HEK293 (cell line): Measurements from ENCODE around the gene CDC37.
A peak's percentile ranks its signal among the peaks of the same experiment; 100 is the strongest.

Experiments used
- AEBP2 ChIP-seq: fragments of 450-650 bp; formaldehyde crosslinking; IDR thresholded peaks from 2 replicates; pipeline ENCODE4 v1.5.1; 2016; ENCODE audit warnings: missing biosample characterization, missing genetic modification characterization, borderline replicate concordance
- BCL11A ChIP-seq: fragments of 450-650 bp; formaldehyde crosslinking; IDR thresholded peaks from 2 replicates; pipeline ENCODE4 v1.5.1; 2016; ENCODE audit warnings: low read depth, missing biosample characterization, missing genetic modification characterization
- BCL11B ChIP-seq: fragments of 450-650 bp; formaldehyde crosslinking; IDR thresholded peaks from 2 replicates; pipeline ENCODE4 v1.5.1; 2016; ENCODE audit warnings: low read depth, missing biosample characterization, missing genetic modification characterization
- BCL6B ChIP-seq: fragments of 450-650 bp; formaldehyde crosslinking; IDR thresholded peaks from 2 replicates; pipeline ENCODE4 v1.5.1; 2017; ENCODE audit warnings: missing biosample characterization, missing genetic modification characterization
- GLI4 ChIP-seq: fragments of 450-650 bp; formaldehyde crosslinking; IDR thresholded peaks from 2 replicates; pipeline ENCODE4 v1.5.1; 2016; ENCODE audit warnings: missing biosample characterization, missing genetic modification characterization
- GLIS1 ChIP-seq: fragments of 450-650 bp; formaldehyde crosslinking; IDR thresholded peaks from 2 replicates; pipeline ENCODE4 v1.5.1; 2016; ENCODE audit warnings: missing biosample characterization, missing genetic modification characterization
- HOXC10 ChIP-seq: sonication (generic); formaldehyde crosslinking; IDR thresholded peaks from 2 replicates; pipeline ENCODE4 v1.8.1; 2023; ENCODE audit warnings: mild to moderate bottlenecking, missing genetic modification reagents
- KLF16 ChIP-seq: fragments of 450-650 bp; formaldehyde crosslinking; IDR thresholded peaks from 2 replicates; pipeline ENCODE4 v1.5.1; 2017; ENCODE audit warnings: missing biosample characterization, missing genetic modification characterization
- KLF17 ChIP-seq: fragments of 450-650 bp; formaldehyde crosslinking; IDR thresholded peaks from 2 replicates; pipeline ENCODE4 v1.5.1; 2016; ENCODE audit warnings: missing biosample characterization, missing genetic modification characterization
- MYNN ChIP-seq: fragments of 450-650 bp; formaldehyde crosslinking; IDR thresholded peaks from 2 replicates; pipeline ENCODE4 v1.5.1; 2016; ENCODE audit warnings: missing biosample characterization, missing genetic modification characterization, borderline replicate concordance
- SALL2 ChIP-seq: fragments of 450-650 bp; formaldehyde crosslinking; IDR thresholded peaks from 2 replicates; pipeline ENCODE4 v1.5.0; 2017; ENCODE audit warnings: missing biosample characterization, mild to moderate bottlenecking, missing genetic modification characterization, borderline replicate concordance
- ZBTB6 ChIP-seq: fragments of 450-650 bp; formaldehyde crosslinking; IDR thresholded peaks from 2 replicates; pipeline ENCODE4 v1.5.1; 2017; ENCODE audit warnings: missing biosample characterization, missing genetic modification characterization
- ZFHX2 ChIP-seq: fragments of 450-650 bp; formaldehyde crosslinking; conservative IDR thresholded peaks from 2 replicates; pipeline ENCODE4 v1.5.1; 2016; ENCODE audit warnings: missing biosample characterization, missing genetic modification characterization
- ZNF248 ChIP-seq: fragments of 450-650 bp; formaldehyde crosslinking; IDR thresholded peaks from 2 replicates; pipeline ENCODE4 v1.5.1; 2017; ENCODE audit warnings: missing biosample characterization, missing genetic modification characterization
- ZNF280C ChIP-seq: fragments of 450-650 bp; formaldehyde crosslinking; IDR thresholded peaks from 2 replicates; pipeline ENCODE4 v1.5.1; 2016; ENCODE audit warnings: missing biosample characterization, missing genetic modification characterization
- ZNF292 ChIP-seq: fragments of 450-650 bp; formaldehyde crosslinking; IDR thresholded peaks from 2 replicates; pipeline ENCODE4 v1.5.1; 2016; ENCODE audit warnings: low read depth, missing biosample characterization, missing genetic modification characterization, borderline replicate concordance
- ZNF391 ChIP-seq: fragments of 450-650 bp; formaldehyde crosslinking; IDR thresholded peaks from 2 replicates; pipeline ENCODE4 v1.5.1; 2016; ENCODE audit warnings: low read depth, missing biosample characterization, missing genetic modification characterization, borderline replicate concordance
- ZNF501 ChIP-seq: fragments of 450-650 bp; formaldehyde crosslinking; IDR thresholded peaks from 2 replicates; pipeline ENCODE4 v1.5.1; 2016; ENCODE audit warnings: missing biosample characterization, missing genetic modification characterization
- ZNF518A ChIP-seq: fragments of 450-650 bp; formaldehyde crosslinking; conservative IDR thresholded peaks from 2 replicates; pipeline ENCODE4 v1.5.1; 2016; ENCODE audit warnings: low read depth, missing biosample characterization, missing genetic modification characterization
- ZNF549 ChIP-seq: fragments of 450-650 bp; IDR thresholded peaks from 2 replicates; pipeline ENCODE4 v1.5.1; 2018; ENCODE audit warnings: missing biosample characterization, missing genetic modification characterization, mild to moderate bottlenecking, inconsistent platforms, moderate library complexity
- ZNF558 ChIP-seq: fragments of 450-650 bp; formaldehyde crosslinking; IDR thresholded peaks from 2 replicates; pipeline ENCODE4 v1.5.1; 2016; ENCODE audit warnings: missing biosample characterization, missing genetic modification characterization
- ZNF560 ChIP-seq: fragments of 450-650 bp; formaldehyde crosslinking; IDR thresholded peaks from 2 replicates; pipeline ENCODE4 v1.5.1; 2017; ENCODE audit warnings: missing biosample characterization, missing genetic modification characterization, borderline replicate concordance
- ZNF571 ChIP-seq: fragments of 450-650 bp; formaldehyde crosslinking; IDR thresholded peaks from 2 replicates; pipeline ENCODE4 v1.5.0; 2017; ENCODE audit warnings: missing biosample characterization, missing genetic modification characterization
- ZNF596 ChIP-seq: fragments of 450-650 bp; IDR thresholded peaks from 2 replicates; pipeline ENCODE4 v1.5.0; 2018; ENCODE audit warnings: missing biosample characterization, mild to moderate bottlenecking, missing genetic modification characterization, moderate library complexity
- ZNF600 ChIP-seq: fragments of 450-650 bp; formaldehyde crosslinking; IDR thresholded peaks from 2 replicates; pipeline ENCODE4 v1.5.1; 2016; ENCODE audit warnings: missing biosample characterization, missing genetic modification characterization
- ZNF654 ChIP-seq: fragments of 450-650 bp; formaldehyde crosslinking; IDR thresholded peaks from 2 replicates; pipeline ENCODE4 v1.5.1; 2016; ENCODE audit warnings: low read depth, missing biosample characterization, missing genetic modification characterization
- ZXDB ChIP-seq: fragments of 450-650 bp; formaldehyde crosslinking; IDR thresholded peaks from 2 replicates; pipeline ENCODE4 v1.5.1; 2016; ENCODE audit warnings: missing biosample characterization, missing genetic modification characterization

CDC37 gene

GRCh38 chr19:10390652-10391286 is 12.6 kb downstream of the CDC37 start (continued):
- no peak for TF ChIP-seq ZNF292 (tag by site-specific recombination)
- no peak for TF ChIP-seq ZNF248 (tag by site-specific recombination)
- TF ChIP-seq KLF17 (tag by site-specific recombination) = no peak
- 0 out of 2 replicates have a peak, but pooled peaks have one; percentile 47 for TF ChIP-seq ZNF391 (tag by site-specific recombination)
- no peak for TF ChIP-seq MYNN (tag by site-specific recombination)
- no peak for TF ChIP-seq AEBP2 (tag by site-specific recombination)
- TF ChIP-seq ZXDB (tag by site-specific recombination) = 0 out of 2 replicates have a peak, but pooled peaks have one; percentile 12
- no peak for TF ChIP-seq ZNF280C (tag by site-specific recombination)
- no peak for TF ChIP-seq ZNF501 (tag by site-specific recombination)
- TF ChIP-seq ZNF654 (tag by site-specific recombination) = peak; percentile 72
- TF ChIP-seq SALL2 (tag by site-specific recombination) = no peak
- no peak for TF ChIP-seq BCL11B
- TF ChIP-seq ZBTB6 = no peak
- no peak for TF ChIP-seq GLI4 (tag by site-specific recombination)
- no peak for TF ChIP-seq GLIS1 (tag by site-specific recombination)
- TF ChIP-seq ZNF600 (tag by site-specific recombination) = 0 out of 2 replicates have a peak, but pooled peaks have one; percentile 25
- peak; percentile 60 for TF ChIP-seq ZFHX2 (tag by site-specific recombination)
- TF ChIP-seq ZNF518A (tag by site-specific recombination) = no peak
- no peak for TF ChIP-seq BCL6B (tag by site-specific recombination)
- no peak for TF ChIP-seq KLF16
- no peak for TF ChIP-seq ZNF560
- no peak for TF ChIP-seq ZNF571 (tag by site-specific recombination)
- no peak for TF ChIP-seq ZNF596 (tag by site-specific recombination)
- TF ChIP-seq BCL11A (tag by site-specific recombination) = no peak
- TF ChIP-seq ZNF549 (tag by site-specific recombination) = no peak
- TF ChIP-seq ZNF558 (tag by site-specific recombination) = no peak
- no peak for TF ChIP-seq HOXC10 (CRISPR knock-in tag)
